NCI-H2171 treated with DMSO at 0.1 percent for 48 hours (cell line): ENCODE results near the gene MAP3K14.
A peak's percentile ranks its signal among the peaks of the same experiment; 100 is the strongest.
"Not testable (repeated sequence)": the region's sequence is repeated elsewhere in the genome, so short reads cannot be mapped to it uniquely, and the experiment has no call there.

ENCODE experiments used
- DNase-seq: peaks from one replicate; lab custom pipeline; 2025; lab: John Stamatoyannopoulos, UW

The MAP3K14 gene

DNA sequence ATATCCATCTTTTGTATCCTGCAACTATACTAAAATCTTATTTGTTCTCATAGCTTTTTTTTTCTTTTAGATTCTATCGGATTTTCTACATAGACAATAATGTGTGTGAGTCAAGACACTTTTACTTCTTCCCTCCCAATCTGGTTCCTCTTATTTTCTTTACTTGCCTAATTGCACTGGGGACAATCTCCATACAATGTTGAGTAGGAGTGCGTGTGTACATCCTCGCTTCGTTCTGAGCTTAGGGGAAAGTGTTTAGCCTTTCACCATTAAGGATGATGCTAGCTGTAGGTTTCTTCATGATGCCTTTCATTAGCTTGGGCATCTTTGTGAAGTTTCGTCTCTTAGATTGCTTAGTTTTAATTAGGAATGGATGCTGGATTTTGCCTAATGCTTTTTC is 57.8 kb downstream of the MAP3K14 start:
- no peak for DNase-seq

DNA sequence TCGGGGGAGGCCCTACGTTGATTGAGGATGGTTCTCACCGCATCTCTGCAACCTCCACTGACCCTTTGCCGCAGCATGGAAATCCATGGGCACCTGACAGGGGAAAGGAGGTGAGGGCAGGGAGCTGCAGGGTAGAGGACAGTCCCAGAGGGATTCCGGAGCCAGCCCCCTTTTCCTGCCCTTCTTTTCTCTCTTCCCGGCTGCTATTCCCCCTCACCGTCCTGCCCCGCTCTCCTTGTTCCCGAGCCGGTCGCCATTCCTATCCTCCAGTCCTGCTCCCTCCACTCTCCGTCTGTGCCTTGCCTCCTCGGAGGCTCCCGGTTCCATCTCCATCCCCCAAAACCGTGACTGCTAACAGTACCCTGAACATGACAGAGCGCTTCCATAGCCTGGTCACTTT is 59.7 kb downstream of the MAP3K14 start:
- DNase-seq, result no peak

DNA sequence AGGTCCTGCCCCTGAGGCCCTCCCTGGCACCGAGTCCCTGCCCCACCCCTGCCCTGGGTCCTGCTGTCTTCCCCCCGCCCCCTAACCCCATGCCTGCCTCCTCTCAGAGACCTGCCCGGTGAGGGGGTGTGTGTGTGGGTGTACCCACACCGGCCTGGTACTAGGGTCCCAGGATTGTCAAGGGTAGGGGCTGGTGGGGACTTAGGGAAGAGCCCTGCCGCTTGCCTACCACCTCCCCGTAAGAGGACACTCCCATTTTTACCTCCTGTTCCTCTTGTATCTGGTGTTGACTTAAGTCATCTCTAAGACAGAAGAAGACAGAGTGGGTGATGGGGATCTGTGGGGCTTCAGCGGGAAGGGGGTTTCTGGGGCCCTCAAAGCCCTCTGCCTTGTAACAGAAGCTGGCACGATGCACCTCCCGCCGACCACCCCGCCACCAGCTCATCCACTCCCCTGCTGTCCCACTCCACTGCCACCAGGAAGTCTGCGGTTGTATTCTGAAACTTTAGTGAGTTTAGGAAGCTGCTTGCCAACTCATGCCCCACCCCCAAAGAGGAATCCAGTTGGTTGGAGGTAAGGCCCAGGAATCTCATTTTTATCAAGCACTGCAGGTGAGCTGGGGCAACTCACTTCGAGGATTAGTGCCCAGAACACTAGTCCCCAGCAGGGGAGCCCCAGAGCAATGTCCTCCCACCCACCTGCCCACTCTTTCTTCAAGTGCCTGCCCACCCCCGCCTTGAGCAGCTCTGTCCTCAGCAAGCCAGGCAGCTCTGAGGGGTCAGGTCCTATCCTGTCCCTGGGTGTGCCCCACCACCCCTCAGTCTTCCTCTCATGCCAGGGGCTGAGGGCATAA is 60.5 kb downstream of the MAP3K14 start:
- DNase-seq, result no peak

DNA sequence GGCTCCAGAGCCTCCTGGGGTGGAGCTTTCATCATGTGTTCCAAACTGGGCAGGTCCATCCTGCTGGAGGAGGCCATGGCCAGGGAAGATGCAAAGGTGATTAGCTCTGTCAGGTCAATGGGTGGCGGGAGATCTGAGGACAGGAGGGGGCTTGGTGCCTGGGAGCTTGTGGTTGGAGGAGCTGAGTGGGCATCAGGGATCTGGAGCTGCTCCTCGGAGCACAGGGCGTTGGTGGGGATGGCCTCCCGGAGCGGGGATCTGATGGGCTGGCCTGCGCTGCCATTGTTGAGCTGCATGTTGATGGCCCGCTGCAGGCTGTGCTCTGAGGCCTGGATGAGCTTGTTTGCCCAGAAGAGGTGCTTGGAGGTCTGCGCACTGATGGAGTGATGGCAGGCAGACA is 61.5 kb downstream of the MAP3K14 start:
- DNase-seq, result no peak

DNA sequence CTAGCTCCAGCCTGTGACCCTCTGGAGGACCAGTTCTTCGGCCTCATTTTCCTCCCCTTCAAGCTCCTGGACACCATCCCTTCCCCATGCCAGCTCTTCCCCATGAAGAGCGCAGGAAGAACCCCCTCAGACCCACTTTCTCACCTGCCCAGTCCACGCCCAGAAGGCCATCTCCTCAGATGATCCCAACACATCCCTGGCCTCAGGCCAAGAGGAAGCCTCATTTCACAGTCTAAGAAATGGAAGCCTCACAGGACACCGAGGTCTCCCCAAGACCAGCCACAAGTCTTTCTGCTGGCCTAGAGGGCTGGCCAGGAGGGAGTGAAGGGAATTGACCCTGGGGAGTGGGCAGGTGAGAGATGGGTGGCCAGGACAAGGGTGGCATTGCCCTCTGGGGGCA is 62.9 kb downstream of the MAP3K14 start:
- no peak for DNase-seq

DNA sequence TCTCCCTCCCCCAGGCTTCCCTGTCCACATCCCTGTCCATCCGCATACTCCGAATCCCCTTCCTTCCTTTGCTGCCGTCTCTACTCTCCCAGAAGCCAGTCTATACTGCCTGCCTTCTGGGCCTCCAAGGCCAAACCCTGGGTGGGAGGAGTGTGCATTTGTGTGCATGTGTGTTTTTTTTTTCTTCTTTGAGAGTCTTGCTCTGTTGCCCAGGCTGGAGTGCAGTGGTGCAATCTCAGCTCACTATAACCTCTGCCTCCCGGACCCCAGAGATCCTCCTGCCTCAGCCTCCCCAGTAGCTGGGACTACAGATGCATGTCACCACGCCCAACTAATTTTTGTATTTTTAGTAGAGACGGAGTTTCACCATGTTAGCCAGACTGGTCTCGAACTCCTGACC is 63.6 kb downstream of the MAP3K14 start:
- not testable (repeated sequence) for DNase-seq

DNA sequence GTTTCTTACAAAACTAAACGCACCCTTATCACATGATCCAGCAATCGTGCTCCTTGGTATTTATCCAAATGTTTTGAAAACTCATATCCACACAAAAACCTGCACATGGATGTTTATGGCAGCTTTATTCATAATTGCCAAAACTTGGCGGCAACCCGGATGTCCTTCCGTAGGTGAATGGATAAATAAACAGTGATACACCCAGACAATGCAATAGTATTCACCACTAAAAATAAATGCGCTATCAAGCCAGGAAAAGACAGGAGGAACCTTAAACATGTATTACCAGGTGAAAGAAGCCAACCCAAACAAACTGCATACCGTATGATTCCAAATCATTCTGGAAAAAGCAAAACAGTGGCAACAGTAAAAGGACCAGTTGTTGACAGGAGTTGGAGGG is 64.9 kb downstream of the MAP3K14 start:
- DNase-seq, result no peak

DNA sequence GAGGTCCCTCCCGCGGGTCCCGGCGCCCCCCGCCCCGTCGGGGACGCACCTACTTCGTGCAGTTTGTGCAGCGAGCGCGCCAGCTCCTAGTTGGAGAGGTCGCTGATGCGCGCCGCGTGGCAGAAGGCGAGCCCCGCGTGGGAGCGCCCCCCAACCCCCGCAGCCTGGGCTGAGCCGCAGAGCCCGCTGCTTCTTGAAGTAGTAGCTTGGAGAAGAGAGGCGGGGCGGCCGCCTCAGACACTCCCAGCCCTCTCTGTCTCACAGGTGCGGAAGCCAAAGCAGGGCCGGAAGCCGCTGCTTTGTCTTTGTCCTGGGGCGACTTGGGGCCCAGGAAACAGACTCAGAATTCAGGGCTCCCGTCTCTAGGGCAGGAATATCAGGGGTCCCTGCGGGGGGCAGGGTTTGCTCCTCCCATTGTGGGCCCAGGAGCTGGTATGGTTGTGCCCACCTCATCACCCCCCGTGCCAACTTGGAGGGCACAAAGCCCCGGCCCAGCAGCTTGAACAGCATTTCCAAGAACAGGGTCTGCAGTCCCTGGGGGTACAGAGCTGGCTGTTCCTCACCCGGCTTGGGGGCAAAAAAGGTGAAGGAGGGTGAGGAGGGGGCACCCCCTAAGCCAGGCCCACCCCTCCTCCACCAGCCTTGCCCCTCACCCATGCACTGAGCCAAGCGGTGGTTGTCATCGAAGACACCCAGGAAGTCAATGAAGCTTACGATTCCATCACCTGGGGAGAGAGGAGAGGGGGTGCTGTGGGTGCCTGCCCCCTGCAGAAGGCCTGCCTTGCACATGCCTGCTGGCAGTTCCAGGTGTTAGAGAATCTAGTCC is 68.5 kb downstream of the MAP3K14 start:
- peak; percentile 66 for DNase-seq

DNA sequence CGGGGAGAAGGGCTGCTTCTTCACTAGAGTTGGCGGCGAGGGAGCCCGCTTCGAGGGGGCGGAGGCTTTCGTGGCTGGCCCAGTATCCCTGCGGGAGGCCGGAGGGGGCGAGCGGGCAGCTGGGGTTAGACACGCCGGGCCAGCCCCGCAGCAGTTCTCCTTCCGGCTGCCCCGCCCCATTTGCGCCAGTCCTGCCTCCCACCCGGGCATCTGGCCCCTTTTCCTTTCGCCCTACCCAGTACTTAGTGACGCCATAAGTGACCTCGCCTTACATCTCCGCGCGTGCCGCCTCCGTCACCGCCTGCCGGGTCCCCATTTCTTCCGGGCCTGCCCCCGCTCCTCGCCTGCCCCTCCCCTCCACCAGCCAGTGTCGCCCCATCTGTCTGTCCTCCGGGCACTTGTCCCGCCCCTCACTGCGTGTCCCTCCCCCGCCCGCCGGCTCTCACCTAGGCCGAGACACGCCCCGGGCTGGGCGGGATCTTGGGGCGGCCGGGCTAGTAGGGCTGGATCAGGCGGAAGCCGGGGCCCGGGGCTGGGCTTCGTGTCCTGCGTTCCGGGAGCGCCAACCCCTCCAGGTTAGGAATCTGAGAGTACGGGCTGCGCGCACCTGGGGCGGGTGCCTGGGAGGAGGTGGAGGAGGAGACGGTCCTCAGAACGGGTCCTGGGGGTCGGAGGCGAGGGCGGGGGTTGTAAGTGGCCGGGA is 69.2 kb downstream of the MAP3K14 start:
- DNase-seq, result peak; percentile 93

DNA sequence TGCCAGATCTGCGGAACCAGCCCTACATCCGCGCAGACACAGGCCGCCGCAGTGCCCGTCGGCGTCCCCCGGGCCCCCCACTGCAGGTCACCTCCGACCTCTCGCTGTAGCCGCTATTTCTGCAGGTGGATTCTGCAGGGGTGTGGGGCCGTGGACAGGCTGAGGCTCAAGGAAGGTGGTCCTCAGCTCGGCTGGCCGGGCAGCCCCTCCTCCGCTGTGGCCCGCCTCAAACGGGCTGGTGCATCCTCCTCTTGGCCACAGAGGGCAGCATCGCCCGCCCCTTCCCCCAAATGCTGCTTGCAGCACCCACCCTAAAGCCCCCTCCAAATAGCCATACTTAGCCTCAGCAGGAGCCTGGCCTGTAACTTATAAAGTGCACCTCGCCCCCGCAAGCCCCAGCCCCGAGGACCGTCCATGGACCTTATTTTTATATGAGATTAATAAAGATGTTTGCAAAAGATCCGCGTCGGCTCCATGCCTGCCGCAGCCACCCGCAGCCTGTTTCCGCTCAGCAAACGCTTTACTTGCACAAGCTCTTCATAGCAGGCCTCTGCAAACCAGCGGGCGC is 69.9 kb downstream of the MAP3K14 start:
- DNase-seq, result peak; percentile 63

DNA sequence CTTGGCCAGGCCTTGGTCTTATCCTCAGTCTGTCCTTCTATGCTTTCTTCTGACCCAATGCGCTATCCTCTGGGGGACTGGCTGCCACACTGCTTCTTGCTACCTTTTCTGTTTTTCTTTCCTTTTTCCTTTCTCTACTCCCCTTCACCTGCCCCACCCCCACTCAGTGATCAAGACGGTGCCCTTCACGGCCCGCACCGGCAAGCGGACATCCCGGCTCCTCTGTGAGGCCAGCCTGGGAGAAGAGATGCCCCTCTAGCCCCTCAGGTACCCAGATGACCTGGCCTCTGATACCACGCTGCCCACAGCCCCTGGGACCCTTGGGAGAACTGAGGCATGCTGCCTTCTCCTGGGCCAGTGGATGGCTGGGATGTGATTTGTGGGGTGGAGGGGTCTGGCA is 70.5 kb downstream of the MAP3K14 start:
- no peak for DNase-seq

DNA sequence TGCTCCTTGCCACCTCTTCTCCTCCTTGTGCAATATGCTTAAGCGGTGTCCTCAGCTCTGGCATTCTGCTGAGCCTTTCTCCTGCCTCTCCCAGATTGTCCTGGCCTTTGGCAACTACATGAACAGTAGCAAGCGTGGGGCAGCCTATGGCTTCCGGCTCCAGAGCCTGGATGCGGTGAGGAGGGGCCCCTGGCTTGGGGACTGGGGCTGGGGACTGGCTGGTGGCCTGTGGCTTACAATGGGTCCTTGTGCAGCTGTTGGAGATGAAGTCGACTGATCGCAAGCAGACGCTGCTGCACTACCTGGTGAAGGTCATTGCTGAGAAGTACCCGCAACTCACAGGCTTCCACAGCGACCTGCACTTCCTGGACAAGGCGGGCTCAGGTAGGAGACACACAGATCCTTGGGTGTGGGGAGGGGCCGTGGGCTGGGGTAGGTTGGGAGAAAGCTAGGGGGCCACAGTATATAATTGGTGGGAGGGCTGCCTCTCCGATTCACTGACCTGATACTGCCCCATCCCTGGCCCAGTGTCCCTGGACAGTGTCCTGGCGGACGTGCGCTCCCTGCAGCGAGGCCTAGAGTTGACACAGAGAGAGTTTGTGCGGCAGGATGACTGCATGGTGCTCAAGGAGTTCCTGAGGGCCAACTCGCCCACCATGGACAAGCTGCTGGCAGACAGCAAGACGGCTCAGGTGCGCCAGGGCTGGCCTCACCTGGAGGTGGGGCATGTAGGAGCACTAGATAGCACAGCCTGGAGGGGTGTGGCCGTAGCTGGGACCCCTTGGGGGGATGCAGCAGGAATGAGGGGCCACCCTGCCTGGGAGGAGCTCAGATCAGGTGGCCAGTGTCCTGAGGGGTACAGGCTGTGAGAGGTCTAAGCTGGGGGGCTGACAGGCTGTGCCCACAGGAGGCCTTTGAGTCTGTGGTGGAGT is 71.8 kb downstream of the MAP3K14 start:
- no peak for DNase-seq

DNA sequence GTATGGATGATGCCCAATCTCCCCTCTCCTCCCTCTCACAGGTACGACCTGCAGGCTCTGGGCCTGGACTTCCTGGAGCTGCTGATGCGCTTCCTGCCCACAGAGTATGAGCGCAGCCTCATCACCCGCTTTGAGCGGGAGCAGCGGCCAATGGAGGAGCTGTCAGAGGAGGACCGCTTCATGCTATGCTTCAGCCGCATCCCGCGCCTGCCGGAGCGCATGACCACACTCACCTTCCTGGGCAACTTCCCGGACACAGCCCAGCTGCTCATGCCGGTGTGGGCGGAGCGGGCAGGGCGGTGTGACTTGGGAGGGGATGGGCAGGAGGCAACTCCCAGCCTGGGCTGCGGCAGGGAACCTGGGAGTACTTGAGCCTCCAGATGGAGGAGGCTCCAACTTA is 73.1 kb downstream of the MAP3K14 start:
- DNase-seq, result no peak

DNA sequence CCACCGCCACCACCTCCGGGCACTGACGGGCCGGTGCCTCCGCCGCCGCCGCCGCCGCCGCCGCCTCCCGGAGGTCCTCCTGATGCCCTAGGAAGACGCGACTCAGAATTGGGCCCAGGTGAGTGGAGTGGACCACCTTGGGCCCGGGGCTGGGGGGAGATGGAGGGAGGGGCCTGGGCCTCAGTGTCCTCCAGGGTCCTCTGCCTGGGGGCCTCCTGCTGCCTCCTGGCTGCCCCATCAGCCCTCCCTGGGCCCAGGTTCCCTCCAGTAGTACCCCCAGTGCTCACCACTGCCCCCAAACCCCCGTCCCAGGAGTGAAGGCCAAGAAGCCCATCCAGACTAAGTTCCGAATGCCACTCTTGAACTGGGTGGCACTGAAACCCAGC is 74.8 kb downstream of the MAP3K14 start:
- DNase-seq, result no peak

DNA sequence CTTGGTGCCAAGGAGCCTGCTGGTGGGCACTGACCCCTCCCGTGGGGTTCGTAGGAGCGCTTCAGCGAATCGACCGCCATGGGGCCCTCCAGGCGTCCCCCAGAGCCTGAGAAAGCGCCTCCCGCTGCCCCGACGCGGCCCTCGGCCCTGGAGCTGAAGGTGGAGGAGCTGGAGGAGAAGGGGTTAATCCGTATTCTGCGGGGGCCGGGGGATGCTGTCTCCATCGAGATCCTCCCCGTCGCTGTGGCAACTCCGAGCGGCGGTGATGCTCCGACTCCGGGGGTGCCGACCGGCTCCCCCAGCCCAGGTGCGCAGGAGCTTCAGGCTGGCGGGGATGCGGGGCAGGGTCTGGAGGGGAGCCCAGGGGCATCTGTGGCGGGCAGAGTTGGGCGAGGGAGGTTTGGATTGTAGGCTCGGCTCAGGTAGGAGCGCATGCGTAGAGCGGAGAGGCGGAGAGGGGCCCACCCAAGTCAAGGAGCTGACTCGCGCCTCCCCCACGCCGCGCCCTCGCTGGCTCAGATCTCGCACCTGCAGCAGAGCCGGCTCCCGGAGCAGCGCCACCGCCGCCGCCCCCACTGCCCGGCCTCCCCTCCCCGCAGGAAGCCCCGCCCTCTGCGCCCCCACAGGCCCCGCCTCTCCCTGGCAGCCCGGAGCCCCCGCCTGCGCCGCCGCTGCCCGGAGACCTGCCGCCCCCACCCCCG is 75.3 kb downstream of the MAP3K14 start:
- DNase-seq, result peak; percentile 70

DNA sequence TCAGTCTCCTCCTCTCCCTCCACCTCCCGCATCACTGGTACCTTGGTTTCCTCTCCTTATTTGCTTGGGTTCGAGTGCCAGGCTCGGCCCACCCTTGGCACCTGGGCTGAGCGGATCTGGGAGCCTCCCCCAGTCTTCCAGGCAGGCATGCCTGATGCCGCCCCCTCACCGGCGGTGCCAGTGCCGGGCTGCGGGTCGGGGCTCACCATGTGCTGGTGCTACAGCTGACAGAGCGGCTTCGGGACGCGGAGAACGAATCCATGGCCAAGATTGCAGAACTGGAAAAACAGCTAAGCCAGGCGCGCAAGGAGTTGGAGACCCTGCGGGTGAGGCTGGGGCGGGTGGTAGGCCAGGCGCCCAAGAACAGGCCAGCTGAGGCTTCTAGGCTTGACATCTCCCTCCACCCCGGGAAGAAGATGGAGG is 75.9 kb downstream of the MAP3K14 start:
- DNase-seq, result no peak

DNA sequence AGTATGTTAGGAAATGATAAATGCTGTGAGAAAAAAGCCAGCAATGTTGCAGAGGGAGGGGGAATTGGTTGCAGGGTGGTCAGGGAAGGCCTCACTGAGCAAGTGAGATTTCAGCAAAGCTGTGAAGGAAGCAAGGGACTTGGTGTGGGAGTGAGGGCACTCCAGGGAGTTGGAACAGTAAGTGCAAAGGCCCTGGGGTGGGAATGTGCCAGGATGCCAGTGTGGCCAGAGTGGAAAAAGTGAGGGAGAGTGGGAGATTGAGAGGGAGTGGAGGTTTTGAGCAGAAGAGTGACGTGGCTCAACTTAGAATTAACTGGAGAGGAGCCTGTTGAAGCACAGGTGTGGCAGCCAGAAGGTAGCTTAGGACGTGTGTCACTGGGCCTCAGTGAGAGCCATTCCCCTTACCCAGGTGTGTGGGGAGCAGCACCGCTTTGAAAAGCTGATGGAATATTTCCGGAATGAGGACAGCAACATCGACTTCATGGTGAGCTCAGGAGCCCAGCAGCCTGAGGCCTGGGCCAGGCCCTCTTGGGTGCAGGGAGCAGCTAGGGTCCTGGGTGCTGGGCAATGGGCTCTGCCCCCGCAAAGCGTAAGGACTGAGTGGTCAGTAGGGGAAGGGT is 78.6 kb downstream of the MAP3K14 start:
- DNase-seq, result no peak

DNA sequence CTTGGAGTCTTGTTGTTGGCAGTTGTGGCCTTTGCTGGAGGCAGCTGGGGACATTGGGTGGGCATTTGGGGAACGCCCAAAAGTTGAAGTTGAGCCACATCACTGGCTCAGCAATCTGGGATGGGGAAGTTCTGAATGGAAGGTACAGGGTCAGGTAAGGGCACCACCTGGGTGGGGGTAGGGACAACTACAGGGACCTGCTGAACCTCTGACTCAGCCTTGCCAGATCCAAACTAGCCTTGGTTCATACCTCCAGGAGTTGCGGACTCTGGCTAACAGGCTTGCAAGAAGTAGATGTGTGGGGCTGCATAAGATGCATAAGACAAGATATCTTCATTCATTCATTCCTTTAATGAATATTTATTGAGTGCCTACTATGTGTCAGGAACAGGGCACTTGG is 79.1 kb downstream of the MAP3K14 start:
- DNase-seq, result no peak

DNA sequence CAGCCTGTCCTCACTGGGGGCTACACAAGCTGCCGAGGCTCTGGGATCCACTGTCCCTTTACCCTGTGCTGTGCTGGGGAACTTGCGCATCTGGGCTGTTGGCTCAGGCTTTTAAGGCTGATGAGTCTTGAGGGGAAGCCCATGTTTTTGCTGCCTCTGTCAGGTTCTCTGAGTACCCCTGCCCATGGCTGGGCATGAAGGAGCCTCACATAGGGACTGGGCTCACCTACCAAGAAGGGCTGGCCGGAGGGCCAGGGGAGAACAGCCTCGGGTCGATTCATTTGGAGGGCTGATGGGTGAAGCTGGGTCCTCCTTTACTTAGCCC is 80.6 kb downstream of the MAP3K14 start:
- no peak for DNase-seq
